SK-N-SH (cell line): ENCODE results near the gene SCN7A. TPM values are rescaled to one million over a fixed set of nuclear protein-coding genes. Genes with fewer than 3 reads are reported as not detected.
A peak's percentile ranks its signal among the peaks of the same experiment; 100 is the strongest.

Source experiments
- CTCF ChIA-PET: fragments of 300-600, 350-600 bp; formaldehyde crosslinking; extraction: SDS; loops from one replicate; lab custom pipeline; 2021; lab: Yijun Ruan, JAX
- POLR2A ChIA-PET: fragments of 350-600 bp; sonication (Branson Sonifier 250); formaldehyde crosslinking; extraction: SDS; loops from one replicate; lab custom pipeline; 2020; ENCODE audit warnings: antibody characterized with exemption, inconsistent platforms; lab: Yijun Ruan, JAX
- DNase-seq: peaks from one replicate; pipeline ENCODE4 v3.0.0; 2012
- H2AFZ ChIP-seq: fragments of 200-600 bp; sonication (generic); 2 replicates; pipeline ENCODE4 v1.8.1; 2016; ENCODE audit warnings: antibody characterized with exemption, mild to moderate bottlenecking, low read depth
- H3F3A ChIP-seq: fragments of 200-600 bp; sonication (generic); replicated peaks from 2 replicates; pipeline ENCODE3; 2016; ENCODE audit warnings: antibody characterized with exemption, mild to moderate bottlenecking; ENCODE audit not compliant: insufficient read depth
- H3K27ac ChIP-seq, 2 experiments: fragments of 200-500 bp in 1 of 2; fragments of 200-600 bp in 1 of 2; sonication (Bioruptor generic) in 1 of 2; sonication (generic), shearing (Covaris generic) in 1 of 2; 2 replicates each; pipeline versions ENCODE4 v1.5.1 to v1.6.1; 2014 to 2016; ENCODE audit warnings: low read depth in 2 of 2, inconsistent platforms in 1 of 2, low read length in 1 of 2, mild to moderate bottlenecking in 1 of 2, mixed read lengths in 1 of 2
- H3K27me3 ChIP-seq: fragments of 200-600 bp; sonication (generic), shearing (Covaris generic); 2 replicates; pipeline ENCODE4 v1.6.1; 2016; ENCODE audit warnings: mixed run types; ENCODE audit not compliant: insufficient read depth
- H3K36me3 ChIP-seq, 2 experiments: fragments of 200-500 bp in 1 of 2; fragments of 200-600 bp in 1 of 2; sonication (Bioruptor generic) in 1 of 2; sonication (generic) in 1 of 2; replicated peaks in 1 of 2; 2 replicates each; pipeline versions ENCODE3 to v1.5.1; 2014 to 2016; ENCODE audit warnings: low read length in 1 of 2, mild to moderate bottlenecking in 1 of 2; ENCODE audit not compliant: insufficient read depth in 2 of 2, control insufficient read depth in 1 of 2
- H3K4me1 ChIP-seq, 2 experiments: fragments of 200-500 bp in 1 of 2; fragments of 200-600 bp in 1 of 2; sonication (Bioruptor generic) in 1 of 2; sonication (generic), shearing (Covaris generic) in 1 of 2; 2 replicates each; pipeline versions ENCODE4 v1.5.1 to v1.6.1; 2014 to 2016; ENCODE audit warnings: low read depth in 1 of 2, low read length in 1 of 2, mixed run types in 1 of 2; ENCODE audit not compliant: insufficient read depth in 2 of 2, control insufficient read depth in 1 of 2
- H3K4me2 ChIP-seq: fragments of 200-600 bp; sonication (generic), shearing (Covaris generic); 2 replicates; pipeline ENCODE4 v1.6.1; 2017; ENCODE audit warnings: mixed run types
- H3K4me3 ChIP-seq, 2 experiments: fragments of 200-500 bp in 1 of 2; fragments of 200-600 bp in 1 of 2; sonication (Bioruptor generic) in 1 of 2; sonication (generic), shearing (Covaris generic) in 1 of 2; 2 replicates each; pipeline versions ENCODE4 v1.5.1 to v1.8.1; 2014 to 2016; ENCODE audit warnings: low read depth in 2 of 2, inconsistent platforms in 1 of 2, low read length in 1 of 2, mild to moderate bottlenecking in 1 of 2, mixed read lengths in 1 of 2, moderate library complexity in 1 of 2
- H3K79me2 ChIP-seq: fragments of 200-600 bp; sonication (generic); 2 replicates; pipeline ENCODE4 v1.8.1; 2017; ENCODE audit warnings: mild to moderate bottlenecking; ENCODE audit not compliant: insufficient read depth
- H3K9ac ChIP-seq: fragments of 200-600 bp; sonication (generic); 2 replicates; pipeline ENCODE4 v1.6.1; 2017; ENCODE audit warnings: mixed run types
- H3K9me2 ChIP-seq: fragments of 200-600 bp; sonication (generic); 2 replicates; pipeline ENCODE4 v1.6.1; 2017; ENCODE audit warnings: mixed run types
- H3K9me3 ChIP-seq: fragments of 200-600 bp; sonication (generic); 2 replicates; pipeline ENCODE4 v1.6.1; 2017; ENCODE audit warnings: mixed run types, mild to moderate bottlenecking, moderate library complexity
- H4K20me1 ChIP-seq: fragments of 200-600 bp; sonication (generic); 2 replicates; pipeline ENCODE4 v1.6.1; 2017; ENCODE audit warnings: mild to moderate bottlenecking, mixed run types; ENCODE audit not compliant: insufficient read depth
- ELF1 ChIP-seq: IDR thresholded peaks from 2 replicates; pipeline ENCODE4 v1.4.0; 2012
- EP300 ChIP-seq, 2 experiments: IDR thresholded peaks; 2 replicates each; pipeline versions ENCODE4 v1.4.0 to v1.6.1; 2012; ENCODE audit warnings: borderline replicate concordance in 1 of 2, low read depth in 1 of 2, low read length in 1 of 2
- EZH2phosphoT487 ChIP-seq: fragments of 200-600 bp; sonication (generic); IDR thresholded peaks from 2 replicates; pipeline ENCODE4 v1.6.1; 2017; ENCODE audit warnings: low read depth, mixed run types, mild to moderate bottlenecking, antibody characterized with exemption, moderate library complexity, borderline replicate concordance
- FOSL2 ChIP-seq: IDR thresholded peaks from 2 replicates; pipeline ENCODE4 v1.4.0; 2012; ENCODE audit warnings: low read depth, mild to moderate bottlenecking, moderate library complexity, borderline replicate concordance
- FOXJ3 ChIP-seq: sonication (generic); formaldehyde crosslinking; IDR thresholded peaks from 2 replicates; pipeline ENCODE4 v1.5.1; 2020; ENCODE audit warnings: mild to moderate bottlenecking, missing genetic modification reagents
- FOXM1 ChIP-seq: IDR thresholded peaks from 2 replicates; pipeline ENCODE4 v1.4.0; 2012; ENCODE audit warnings: low read depth, mild to moderate bottlenecking
- GATA2 ChIP-seq: sonication (generic); formaldehyde crosslinking; IDR thresholded peaks from 2 replicates; pipeline ENCODE4 v1.5.0; 2020; ENCODE audit warnings: mild to moderate bottlenecking, missing genetic modification reagents
- MEF2A ChIP-seq: IDR thresholded peaks from 2 replicates; pipeline ENCODE4 v1.4.0; 2012; ENCODE audit warnings: low read depth, borderline replicate concordance
- MXI1 ChIP-seq: IDR thresholded peaks from 2 replicates; pipeline ENCODE4 v1.6.1; 2012; ENCODE audit warnings: mild to moderate bottlenecking, low read depth, low read length, improper control_type of control experiment
- NFIC ChIP-seq: IDR thresholded peaks from 2 replicates; pipeline ENCODE4 v1.4.0; 2012; ENCODE audit warnings: borderline replicate concordance
- NRF1 ChIP-seq: IDR thresholded peaks from 2 replicates; pipeline ENCODE4 v1.6.1; 2012; ENCODE audit warnings: low read depth, mild to moderate bottlenecking, low read length
- POLR2AphosphoS5 ChIP-seq: IDR thresholded peaks from 2 replicates; pipeline ENCODE4 v1.6.1; 2012; ENCODE audit warnings: low read depth, low read length
- RCOR1 ChIP-seq: fragments of 150-350 bp; IDR thresholded peaks from 2 replicates; pipeline ENCODE4 v1.6.1; 2017; ENCODE audit warnings: antibody characterized with exemption, low read length
- RXRA ChIP-seq: IDR thresholded peaks from 2 replicates; pipeline ENCODE4 v1.4.0; 2012; ENCODE audit warnings: low read depth, mild to moderate bottlenecking, borderline replicate concordance
- SMC3 ChIP-seq: IDR thresholded peaks from 2 replicates; pipeline ENCODE4 v1.6.1; 2012; ENCODE audit warnings: low read depth, low read length, improper control_type of control experiment
- TCF12 ChIP-seq: IDR thresholded peaks from 2 replicates; pipeline ENCODE4 v1.4.0; 2012
- TEAD4 ChIP-seq: IDR thresholded peaks from 2 replicates; pipeline ENCODE4 v1.4.0; 2012; ENCODE audit warnings: mild to moderate bottlenecking, borderline replicate concordance; ENCODE audit not compliant: insufficient read depth
- YY1 ChIP-seq: IDR thresholded peaks from 2 replicates; pipeline ENCODE4 v1.4.0; 2012; ENCODE audit warnings: low read depth, mild to moderate bottlenecking
- WGBS: methylation state at CpG from one replicate; pipeline ENCODE4 v1.1.6; 2017; ENCODE audit warnings: low lambda C conversion rate; 5-methylcytosine and 5-hydroxymethylcytosine counted together
- polyA plus RNA-seq, 3 experiments: library from polyadenylated mRNA; depleted of rRNA; stranded (reverse); fragments of >200 nt; gene quantifications; 2 replicates each; pipeline ENCODE4 v1.2.3, GENCODE V29; 2012
- TF ChIP-seq, protein P1 (sequence below): IDR thresholded peaks from 2 replicates; pipeline ENCODE4 v1.4.0; 2012; ENCODE audit warnings: low read depth
- TF ChIP-seq, protein P2 (sequence below): IDR thresholded peaks from 2 replicates; pipeline ENCODE4 v1.4.0; 2012; ENCODE audit warnings: low read depth, borderline replicate concordance
- TF ChIP-seq, protein P3 (sequence below): fragments of 200-600 bp; sonication (generic); IDR thresholded peaks from 2 replicates; pipeline ENCODE4 v1.6.1; 2017; ENCODE audit warnings: antibody characterized with exemption, mild to moderate bottlenecking, moderate library complexity
- TF ChIP-seq, protein P4 (sequence below): IDR thresholded peaks from 2 replicates; pipeline ENCODE4 v1.6.1; 2012; ENCODE audit warnings: mild to moderate bottlenecking, low read depth, low read length, moderate library complexity

SCN7A gene
- polyA plus RNA-seq, 1 of the 3 experiments (the other 2 are of a cell fraction) = 0.02 TPM

DNA sequence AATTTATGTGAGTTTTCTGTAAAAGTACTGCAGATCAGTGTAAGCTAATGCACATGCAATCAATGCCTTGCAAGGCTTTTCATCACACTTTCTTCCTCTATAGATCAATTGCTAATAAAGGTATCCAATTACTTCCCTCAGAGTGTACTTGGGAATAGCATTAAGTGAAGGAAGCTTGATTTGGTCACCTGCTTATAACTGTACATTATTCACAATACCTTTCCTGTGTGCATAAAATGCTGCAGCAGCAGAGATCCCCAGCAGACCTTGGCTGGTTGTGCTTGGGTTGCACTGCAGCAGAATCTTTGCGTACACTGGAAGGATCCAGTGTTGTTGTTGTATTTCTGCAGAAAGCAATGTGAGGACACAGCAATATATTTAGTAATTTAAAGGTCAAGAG lies 99.8 kb downstream of the SCN7A start:
- TF ChIP-seq, protein P1, sequence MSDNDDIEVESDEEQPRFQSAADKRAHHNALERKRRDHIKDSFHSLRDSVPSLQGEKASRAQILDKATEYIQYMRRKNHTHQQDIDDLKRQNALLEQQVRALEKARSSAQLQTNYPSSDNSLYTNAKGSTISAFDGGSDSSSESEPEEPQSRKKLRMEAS = no peak
- TF ChIP-seq FOSL2 (no peak), NRF1 (no peak), GATA2 (CRISPR knock-in tag) (no peak), MEF2A (no peak), EP300 (IDR thresholded peaks at IDR 0.05; ENCODE audit: borderline replicate concordance in 1 of 2, low read depth in 1 of 2, low read length in 1 of 2) (no peak), FOXJ3 (no peak), EZH2phosphoT487 (no peak), SMC3 (no peak), TCF12 (no peak), NFIC (no peak), ELF1 (no peak), YY1 (no peak), RXRA (no peak), FOXM1 (no peak), POLR2AphosphoS5 (no peak)
- TF ChIP-seq, protein P2, sequence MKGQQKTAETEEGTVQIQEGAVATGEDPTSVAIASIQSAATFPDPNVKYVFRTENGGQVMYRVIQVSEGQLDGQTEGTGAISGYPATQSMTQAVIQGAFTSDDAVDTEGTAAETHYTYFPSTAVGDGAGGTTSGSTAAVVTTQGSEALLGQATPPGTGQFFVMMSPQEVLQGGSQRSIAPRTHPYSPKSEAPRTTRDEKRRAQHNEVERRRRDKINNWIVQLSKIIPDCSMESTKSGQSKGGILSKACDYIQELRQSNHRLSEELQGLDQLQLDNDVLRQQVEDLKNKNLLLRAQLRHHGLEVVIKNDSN = no peak
- TF ChIP-seq, protein P3, sequence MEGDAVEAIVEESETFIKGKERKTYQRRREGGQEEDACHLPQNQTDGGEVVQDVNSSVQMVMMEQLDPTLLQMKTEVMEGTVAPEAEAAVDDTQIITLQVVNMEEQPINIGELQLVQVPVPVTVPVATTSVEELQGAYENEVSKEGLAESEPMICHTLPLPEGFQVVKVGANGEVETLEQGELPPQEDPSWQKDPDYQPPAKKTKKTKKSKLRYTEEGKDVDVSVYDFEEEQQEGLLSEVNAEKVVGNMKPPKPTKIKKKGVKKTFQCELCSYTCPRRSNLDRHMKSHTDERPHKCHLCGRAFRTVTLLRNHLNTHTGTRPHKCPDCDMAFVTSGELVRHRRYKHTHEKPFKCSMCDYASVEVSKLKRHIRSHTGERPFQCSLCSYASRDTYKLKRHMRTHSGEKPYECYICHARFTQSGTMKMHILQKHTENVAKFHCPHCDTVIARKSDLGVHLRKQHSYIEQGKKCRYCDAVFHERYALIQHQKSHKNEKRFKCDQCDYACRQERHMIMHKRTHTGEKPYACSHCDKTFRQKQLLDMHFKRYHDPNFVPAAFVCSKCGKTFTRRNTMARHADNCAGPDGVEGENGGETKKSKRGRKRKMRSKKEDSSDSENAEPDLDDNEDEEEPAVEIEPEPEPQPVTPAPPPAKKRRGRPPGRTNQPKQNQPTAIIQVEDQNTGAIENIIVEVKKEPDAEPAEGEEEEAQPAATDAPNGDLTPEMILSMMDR = no peak
- CTCF ChIA-PET = interaction anchor here (0.7 to 2.9 kb wide), 5 partner anchors 9 to 267 kb away, joined by 3 to 22 read pairs (median 3); no protein-coding TSS in a partner anchor

DNA sequence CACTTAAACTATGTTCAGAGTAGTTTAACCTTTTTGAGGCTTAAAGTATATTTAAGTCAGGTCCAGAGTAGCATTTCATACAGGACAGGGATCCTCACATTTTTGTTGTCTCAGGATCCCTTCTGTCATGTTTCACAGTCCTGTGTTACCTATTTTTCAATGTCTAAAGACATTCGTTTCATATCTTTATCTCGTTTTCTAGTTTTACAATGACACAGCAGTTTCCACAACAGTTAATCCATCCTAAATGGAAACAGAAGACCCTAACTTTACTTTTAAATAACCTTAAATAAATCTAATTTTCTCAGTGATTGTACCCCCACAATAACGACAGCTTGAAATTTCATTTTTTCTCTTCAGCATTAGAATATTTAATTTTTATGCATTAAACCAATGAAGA lies 101.0 kb downstream of the SCN7A start:
- Histone ChIP-seq H3K4me1 (peaks cover 0 to 3% of the 10 kb centered on the region in 2 experiments; a peak in 2 of 4 replicates), H3F3A (no peaks in the 10 kb centered on the region), H3K9ac (no peak overlapping the region), H3K9me3 (no peaks in the 10 kb centered on the region), H3K4me2 (no peak overlapping the region), H3K27ac (no peak overlapping the region), H3K27me3 (no peaks in the 10 kb centered on the region), H3K4me3 (no peak overlapping the region), H2AFZ (peak overlapping the region; percentile 77), H3K36me3 (no peaks in the 10 kb centered on the region), H4K20me1 (no peaks in the 10 kb centered on the region), H3K79me2 (no peaks in the 10 kb centered on the region), H3K9me2 (no peaks in the 10 kb centered on the region)
- 56% methylated on average over 3 of the region's 3 CpGs for WGBS
- ChIA-PET POLR2A (no interaction called here), CTCF (interaction anchor here (1.4 kb wide), 2 partner anchors 28 to 32 kb away, joined by 4 to 6 read pairs; no protein-coding TSS in a partner anchor)
- TF ChIP-seq TEAD4 (no peak), RCOR1 (no peak), MEF2A (no peak), MXI1 (no peak), YY1 (no peak), FOSL2 (no peak)
- TF ChIP-seq, protein P4, sequence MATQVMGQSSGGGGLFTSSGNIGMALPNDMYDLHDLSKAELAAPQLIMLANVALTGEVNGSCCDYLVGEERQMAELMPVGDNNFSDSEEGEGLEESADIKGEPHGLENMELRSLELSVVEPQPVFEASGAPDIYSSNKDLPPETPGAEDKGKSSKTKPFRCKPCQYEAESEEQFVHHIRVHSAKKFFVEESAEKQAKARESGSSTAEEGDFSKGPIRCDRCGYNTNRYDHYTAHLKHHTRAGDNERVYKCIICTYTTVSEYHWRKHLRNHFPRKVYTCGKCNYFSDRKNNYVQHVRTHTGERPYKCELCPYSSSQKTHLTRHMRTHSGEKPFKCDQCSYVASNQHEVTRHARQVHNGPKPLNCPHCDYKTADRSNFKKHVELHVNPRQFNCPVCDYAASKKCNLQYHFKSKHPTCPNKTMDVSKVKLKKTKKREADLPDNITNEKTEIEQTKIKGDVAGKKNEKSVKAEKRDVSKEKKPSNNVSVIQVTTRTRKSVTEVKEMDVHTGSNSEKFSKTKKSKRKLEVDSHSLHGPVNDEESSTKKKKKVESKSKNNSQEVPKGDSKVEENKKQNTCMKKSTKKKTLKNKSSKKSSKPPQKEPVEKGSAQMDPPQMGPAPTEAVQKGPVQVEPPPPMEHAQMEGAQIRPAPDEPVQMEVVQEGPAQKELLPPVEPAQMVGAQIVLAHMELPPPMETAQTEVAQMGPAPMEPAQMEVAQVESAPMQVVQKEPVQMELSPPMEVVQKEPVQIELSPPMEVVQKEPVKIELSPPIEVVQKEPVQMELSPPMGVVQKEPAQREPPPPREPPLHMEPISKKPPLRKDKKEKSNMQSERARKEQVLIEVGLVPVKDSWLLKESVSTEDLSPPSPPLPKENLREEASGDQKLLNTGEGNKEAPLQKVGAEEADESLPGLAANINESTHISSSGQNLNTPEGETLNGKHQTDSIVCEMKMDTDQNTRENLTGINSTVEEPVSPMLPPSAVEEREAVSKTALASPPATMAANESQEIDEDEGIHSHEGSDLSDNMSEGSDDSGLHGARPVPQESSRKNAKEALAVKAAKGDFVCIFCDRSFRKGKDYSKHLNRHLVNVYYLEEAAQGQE = no peak
- no peak for DNase-seq

More for the DNA sequence above, 99.8 kb downstream of the SCN7A start:
- H3K79me2 ChIP-seq = no peaks in the 10 kb centered on the region
- H3K36me3 ChIP-seq = no peaks in the 10 kb centered on the region
- H3K27ac ChIP-seq = no peak overlapping the region
- no peaks in the 10 kb centered on the region for H3K9me2 ChIP-seq
- no peak overlapping the region for H2AFZ ChIP-seq
- H3K4me2 ChIP-seq = no peak overlapping the region
- H3K4me3 ChIP-seq = no peak overlapping the region
- no peak overlapping the region for H3K9ac ChIP-seq
- H3F3A ChIP-seq = no peaks in the 10 kb centered on the region
- DNase-seq = no peak
- peaks cover 0 to 3% of the 10 kb centered on the region in 2 experiments; a peak in 2 of 4 replicates for H3K4me1 ChIP-seq
- no peaks in the 10 kb centered on the region for H3K27me3 ChIP-seq
- POLR2A ChIA-PET = no interaction called here
- H3K9me3 ChIP-seq = no peaks in the 10 kb centered on the region
- H4K20me1 ChIP-seq = no peaks in the 10 kb centered on the region
- 100% methylated on average over 1 of the region's 1 CpG for WGBS
